HG03571 (cell line): ENCODE results near the gene AAK1.
"Not testable (repeated sequence)": the region's sequence is repeated elsewhere in the genome, so short reads cannot be mapped to it uniquely, and the experiment has no call there.

ENCODE experiments used
- ATAC-seq: cut with Tn5 transposase; IDR thresholded peaks from one replicate; pipeline ENCODE4 v1.9.1; 2021; ENCODE audit not compliant: unreplicated experiment

The AAK1 gene

DNA sequence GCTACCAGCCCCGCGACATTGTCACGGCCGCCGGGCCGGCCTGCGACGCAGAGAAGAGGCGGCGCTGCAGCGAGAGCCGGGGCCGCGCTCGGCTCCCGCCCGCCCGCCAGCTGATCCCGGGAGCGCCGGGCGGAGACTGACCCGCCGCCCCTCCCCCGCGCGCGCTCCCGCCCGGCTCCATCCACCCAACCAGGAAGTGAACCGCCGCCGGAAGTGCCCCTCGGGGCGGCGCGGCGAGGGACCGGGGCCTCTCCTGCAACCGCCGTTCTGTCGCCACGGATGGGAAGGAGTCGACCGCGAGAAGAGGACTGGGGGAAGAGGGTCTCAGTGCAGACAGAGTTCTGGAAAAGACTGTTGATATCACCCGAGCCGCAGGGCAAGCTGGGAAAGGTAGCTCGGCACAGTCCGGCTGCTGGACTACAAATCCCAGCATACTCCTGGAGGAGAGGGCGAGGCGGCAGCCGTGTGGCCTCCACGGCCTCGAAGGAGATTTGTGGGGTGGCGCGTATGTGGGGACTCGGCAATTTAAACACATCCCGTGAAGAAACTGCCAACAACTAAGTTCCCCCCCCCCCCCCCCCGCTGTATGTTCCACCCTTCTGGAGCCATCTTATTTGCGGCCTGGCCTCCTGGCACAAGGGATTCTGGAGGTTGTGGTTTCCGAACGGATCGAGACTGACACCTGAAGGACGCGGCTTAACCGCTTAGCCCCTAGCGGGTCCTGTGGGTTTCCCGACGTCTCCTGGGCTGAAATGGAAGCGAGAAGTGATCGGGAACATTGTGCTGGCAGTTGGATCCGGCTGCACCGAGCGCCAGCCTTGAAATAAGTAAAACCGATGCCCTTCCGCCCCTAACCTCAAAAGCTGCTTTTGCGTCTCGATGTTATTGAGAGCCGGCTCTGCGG is at the start of gene AAK1:
Gene AAK1 (minus strand): TSS at position 138 of the 904 bp plus-strand sequence. CDS start 699 bp downstream, outside the sequence.
- ATAC-seq = peak; percentile 24

DNA sequence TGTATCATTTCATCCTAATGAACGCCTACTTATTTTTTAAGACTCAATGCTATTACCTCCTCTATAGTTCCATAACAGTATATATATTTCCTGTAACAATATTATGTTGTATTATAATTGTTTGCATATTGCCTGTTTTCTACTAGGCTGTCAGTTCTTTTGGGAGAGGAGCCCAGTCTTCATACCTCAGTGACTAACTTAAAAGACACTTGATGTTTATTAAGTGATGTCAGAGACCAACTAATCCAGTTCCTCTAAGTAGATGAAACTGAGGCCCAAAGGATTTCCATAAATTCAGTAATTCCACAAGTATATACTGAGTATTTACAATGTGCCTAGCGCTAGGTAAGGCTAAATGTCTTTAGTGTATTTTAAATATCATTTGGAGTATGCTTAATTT is 48.9 kb upstream of the AAK1 start:
- no peak for ATAC-seq

DNA sequence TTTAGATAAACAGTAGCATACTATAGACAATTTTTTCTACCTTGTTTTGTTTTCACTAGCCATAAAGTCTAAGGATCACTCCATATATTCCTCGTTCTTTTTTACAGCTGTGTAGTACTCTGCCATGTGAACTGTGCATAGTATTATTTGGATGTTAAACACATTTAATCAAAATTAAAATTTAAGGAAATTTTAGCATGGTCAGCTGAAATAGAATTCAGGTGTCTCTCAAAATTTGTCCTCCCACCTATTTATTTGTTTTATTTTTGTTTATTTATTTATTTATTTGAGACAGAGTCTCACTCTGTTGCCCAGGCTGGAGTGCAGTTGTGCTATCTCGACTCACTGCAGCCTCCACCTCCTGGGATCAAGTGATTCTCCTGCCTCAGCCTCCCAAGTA is 46.4 kb upstream of the AAK1 start:
- no peak for ATAC-seq

DNA sequence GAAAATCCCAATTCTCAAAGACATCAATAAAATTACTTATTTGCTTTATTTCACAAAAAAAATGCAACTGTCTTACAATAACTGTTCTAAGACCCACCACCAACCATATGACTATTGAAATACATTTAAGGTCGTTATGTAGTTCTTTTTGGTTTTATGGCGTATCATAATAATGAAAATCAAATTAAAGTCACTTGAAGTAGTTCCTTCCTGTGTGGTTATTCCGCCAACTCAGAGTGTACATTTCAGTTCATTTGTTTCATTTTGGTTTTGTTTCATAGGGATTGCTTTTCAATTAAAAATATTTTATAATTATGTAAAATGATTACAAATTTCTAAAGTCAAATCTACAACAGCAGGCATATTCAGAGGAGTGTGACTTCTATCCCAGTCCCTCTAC is 45.9 kb upstream of the AAK1 start:
- no peak for ATAC-seq

DNA sequence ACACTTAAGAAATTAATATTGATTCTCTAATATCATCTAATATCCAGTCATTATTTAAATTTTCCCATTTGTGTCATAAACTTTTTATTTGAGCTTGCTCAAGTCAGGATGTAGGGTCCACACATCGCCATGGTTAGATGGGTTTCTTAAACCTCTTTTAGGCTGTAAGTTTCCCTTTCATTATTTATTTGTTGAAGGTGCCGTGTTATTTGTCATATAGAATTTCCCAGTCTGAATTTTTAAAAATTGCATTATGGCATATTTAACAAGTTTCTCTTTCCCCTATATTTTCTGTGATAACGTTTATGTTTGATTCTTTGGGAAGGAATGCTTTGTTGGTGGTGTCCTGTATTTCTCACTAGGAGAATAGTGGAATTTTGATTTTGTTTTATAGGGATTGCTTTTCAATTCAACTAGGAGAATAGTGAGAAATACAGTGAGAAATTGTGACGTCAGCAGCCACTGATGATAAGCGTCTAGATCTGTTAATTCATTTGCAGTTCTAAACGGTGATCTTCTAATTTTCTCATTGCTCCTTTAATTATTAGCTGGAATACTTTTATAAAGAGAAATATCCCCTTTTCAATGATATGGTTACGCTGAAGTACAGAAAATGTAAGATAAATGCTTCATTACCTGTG is 44.6 kb upstream of the AAK1 start:
- no peak for ATAC-seq

DNA sequence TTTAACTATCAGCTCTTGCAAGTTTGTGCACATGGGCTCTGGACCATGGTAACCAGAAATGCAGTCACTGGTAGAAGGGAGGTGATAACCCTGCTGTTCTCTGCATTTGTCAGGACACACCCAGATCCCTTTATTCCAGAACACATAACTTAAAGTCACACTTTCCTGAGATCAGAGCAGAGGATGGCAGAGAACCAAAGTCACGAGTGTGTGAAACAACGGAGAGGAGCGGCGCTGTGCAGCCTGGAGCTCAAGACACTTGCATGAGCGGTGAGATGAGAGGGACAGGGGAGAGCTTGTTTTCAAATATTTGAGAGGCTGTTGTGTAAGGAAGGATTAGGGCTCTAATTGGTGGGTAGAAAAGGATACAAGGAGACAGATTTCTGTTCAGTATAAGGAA is 43.3 kb upstream of the AAK1 start:
- ATAC-seq = no peak

DNA sequence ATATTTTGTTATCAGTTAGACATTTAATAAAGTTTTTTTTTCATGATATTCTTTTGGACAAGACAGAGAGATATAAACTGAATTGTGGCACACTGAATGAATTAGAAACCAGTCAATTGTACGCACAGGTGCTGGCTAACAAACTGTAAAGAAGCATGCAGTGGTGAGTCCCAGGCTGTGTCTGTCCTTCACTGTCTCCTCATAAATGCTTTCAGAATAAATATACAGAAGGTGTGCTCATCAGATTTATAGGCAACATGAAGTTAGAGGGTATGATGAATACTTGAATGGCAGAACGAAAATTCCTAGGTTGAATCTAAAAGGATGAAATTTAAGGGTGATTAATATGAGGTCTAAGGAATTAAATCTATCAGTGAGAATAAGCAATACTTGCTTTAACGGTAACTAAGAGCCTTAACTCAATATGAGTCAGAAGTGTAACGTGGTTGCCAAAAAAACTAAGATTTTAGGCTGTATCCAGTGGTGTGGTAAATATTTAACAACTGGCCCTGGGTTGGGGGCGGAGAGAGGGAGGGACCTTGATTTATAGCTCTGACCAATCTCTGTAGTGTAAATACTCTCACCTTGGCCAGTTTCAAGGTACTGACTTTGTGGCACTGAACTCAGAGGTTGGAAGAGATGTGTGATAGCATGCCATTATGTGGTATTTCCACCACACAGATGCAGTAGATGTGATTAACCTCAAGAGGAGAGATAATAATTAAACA is 41.9 kb upstream of the AAK1 start:
- ATAC-seq = peak; percentile 82

DNA sequence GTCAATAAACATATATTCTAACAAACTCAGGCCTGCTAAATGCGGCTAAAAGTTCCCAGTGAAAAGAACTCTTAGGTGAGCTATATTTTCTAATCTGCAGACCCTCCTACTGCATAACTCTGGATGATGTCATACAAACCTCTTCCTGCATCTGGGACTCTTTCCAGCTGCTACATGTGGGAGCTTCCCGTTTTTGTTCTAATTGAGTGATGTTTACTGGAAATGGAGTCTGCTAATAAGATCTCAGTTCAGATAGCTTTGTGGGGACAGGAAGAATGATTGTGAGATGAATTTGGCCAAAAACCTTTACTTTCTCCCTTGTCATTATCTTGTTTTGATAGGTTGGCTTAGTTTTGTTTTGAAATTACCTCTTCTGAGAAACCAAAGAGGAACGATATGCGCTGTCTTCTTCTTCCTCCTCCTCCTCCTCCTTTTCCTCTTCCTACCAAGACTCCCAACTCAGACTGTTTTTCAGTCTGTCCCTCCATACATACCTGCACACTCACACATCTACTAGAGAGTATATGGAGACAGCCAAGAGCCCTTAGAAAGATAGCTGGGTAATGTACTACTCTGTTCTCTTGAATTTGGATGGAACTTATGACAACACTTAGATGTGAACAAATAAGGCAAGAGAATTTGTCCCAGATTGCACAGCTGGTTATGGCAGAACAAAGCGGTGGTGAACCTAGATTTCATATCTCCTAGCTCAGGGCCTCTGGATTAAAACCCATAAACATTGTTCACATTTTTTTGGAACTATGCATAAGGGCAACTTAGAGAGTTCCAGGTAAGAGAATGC is 39.8 kb upstream of the AAK1 start:
- no peak for ATAC-seq

DNA sequence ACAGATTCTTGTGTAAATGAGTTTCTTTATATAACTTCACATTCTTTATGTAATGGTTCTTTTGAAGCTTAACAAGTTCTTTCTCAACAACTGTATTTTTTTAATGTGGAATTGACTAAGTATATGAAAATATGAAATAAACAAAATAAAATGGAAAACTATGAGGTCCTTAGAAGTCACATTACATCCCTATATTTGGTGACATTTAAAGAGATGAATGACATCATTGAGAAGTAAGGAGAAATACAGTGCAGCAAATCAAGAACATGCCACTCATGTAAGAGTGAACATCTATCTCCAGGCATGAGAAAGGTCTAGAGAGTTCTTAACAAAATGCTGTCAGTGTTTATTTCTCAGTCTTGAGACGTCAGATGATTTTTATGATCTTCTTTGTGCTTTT is 39.0 kb upstream of the AAK1 start:
- ATAC-seq = no peak

DNA sequence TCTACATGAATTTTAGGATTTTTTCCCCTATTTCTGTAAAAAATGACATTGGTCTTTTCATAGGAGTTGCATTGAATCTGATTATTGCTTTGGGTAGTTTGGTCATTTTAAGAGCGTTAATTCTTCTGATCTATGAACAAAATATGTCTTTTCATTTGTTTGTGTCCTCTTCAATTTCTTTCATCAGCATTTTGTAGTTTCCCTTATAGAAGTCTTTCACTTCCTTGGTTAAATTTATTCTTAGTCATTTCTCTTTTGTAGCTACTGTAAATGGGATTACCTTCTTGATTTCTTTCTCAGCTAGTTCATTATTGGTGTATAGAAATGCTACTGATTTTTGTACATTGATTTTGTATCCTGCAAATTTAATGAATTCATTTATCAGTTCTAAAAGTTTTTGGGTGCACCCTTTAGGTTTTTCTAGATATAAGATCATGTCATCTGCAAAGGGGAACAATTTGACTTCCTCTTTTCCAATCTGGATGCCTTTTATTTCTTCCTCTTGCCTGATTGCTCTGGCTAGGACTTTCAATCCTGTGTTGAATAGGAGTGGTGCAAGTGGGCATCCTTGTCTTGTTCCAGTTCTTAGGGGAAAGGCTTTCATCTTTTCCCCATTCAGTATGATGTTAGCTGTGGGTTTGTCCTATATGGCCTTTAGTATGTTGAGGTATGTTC is 36.6 kb upstream of the AAK1 start:
- no peak for ATAC-seq

DNA sequence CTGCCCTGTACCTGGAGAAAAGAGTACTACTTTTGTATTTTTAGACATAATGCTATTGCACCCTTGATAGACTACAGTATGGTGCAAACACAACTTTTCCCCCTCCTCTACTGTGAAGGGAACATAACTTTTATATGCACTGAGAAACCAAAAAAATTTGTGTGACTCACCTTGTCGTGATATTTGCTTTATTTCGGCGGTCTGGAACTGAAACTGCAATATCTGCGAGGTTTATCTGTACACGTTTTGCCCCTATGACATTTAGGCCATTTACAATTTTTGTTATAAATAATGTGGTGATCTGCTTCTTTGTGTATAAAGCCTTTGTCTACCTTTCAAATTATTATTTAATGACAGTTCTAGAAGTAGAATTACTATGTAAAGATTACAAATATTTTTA is 34.4 kb upstream of the AAK1 start:
- no peak for ATAC-seq

DNA sequence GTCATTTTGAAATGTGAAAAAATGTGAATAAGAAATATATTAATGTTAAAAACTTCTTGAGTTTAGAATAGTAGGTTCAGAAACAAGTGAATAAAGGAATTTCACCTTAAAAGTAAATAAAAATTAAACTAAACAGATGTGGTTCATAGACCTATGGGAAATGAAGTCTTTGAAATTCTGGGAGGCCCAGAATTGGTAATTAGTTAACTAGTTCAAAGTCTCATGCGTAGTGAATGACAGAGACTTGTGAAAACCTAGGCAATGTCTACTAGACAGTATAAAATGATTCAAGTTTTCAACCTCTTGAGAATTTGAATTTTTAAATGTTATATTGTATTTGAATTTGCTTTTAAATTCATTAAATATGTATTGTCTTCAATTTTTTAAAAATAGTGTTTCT is 32.6 kb upstream of the AAK1 start:
- no peak for ATAC-seq

DNA sequence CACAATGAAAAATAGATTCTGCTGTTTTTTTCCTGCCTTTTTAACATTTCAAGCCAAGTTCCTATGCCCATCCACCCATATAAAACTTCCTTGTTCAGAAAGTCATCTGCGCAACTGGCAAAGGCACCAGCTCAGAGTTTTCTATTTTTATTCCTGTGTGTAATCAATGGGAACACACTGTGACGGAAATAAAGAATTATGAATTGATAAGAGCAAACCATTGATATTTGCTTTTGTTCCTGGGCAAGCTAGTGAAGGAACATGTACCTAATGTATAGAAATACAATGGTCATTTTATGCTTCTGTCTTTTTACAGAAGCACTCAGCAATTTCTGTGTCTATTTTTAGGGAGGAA is 30.8 kb upstream of the AAK1 start:
- ATAC-seq = no peak

DNA sequence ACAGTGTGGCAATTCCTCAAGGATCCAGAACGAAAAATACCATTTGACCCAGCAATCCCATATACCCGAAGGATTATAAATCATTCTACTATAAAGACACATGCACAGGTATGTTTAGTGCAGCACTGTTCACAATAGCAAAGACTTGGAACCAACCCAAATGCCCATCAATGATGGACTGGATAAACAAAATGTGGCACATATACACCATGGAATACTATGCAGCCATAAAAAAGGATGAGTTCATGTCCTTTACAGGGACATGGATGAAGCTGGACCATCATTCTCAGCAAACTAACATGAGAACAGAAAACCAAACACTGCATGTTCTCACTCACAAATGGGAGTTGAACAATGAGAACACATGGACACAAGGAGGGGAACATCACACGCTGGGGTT is 29.6 kb upstream of the AAK1 start:
- ATAC-seq = not testable (repeated sequence)

DNA sequence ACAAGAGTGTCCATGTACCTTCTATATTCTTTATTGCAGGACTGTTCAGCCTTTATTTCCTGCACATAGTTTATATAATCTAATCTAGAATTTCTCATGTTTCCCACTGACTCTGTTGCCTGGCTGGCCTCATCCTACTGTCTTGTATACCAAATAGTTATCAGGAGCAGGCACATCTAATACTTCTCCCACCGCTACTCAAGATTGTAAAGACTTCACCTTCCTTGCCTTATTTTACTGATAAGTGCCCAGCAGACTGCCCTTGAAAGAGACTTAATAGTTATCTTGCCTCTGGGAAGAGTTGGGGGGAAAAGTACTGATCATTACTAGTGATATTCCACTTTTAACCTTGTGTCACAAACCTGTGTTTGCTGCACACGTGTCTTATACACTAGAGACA is 26.1 kb upstream of the AAK1 start:
- ATAC-seq = no peak

DNA sequence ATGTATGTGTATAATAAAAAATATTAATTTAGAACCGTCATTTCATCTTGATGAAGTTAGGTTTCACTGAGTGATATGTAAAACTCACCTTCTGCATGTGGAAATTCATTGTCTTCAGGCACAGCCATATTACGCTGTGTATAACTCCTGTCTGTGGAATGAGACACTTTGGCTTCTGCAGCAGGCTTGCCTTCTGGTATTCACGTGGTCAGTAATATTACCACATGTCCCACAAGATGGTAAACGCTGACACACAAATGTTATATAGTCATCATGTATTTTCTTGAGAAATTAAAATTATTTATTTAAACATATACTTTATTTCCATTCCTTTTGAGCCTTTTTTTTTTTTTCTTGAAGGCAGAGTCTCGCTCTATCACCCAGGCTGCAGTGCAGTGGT is 25.1 kb upstream of the AAK1 start:
- no peak for ATAC-seq

DNA sequence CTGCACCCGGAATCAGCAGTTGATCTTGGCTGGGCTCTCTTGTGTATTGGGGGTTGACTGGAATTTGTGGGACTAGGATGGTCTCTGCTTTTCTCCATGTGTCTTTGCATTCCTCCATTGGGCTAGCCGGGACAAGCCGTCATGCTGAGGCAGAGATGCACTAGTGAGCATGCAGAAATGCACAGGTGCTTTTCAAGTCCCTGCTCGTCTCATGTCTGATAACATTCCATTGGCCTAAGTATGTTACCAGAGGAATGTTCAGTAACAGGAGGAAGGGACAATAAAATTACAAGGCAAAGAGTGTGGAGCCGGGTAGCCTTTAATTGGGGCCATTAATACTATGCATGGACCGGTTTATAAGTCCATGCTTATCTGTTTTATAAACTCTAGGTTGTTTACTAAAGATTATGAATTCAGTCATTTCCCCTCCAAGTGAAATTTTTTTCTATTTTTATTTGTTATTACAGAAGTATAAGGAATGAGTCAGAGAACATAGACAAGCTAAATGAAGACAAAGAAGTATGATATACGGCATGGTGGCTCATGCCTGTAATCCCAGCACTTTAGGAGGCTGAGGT is 24.4 kb upstream of the AAK1 start:
- no peak for ATAC-seq

DNA sequence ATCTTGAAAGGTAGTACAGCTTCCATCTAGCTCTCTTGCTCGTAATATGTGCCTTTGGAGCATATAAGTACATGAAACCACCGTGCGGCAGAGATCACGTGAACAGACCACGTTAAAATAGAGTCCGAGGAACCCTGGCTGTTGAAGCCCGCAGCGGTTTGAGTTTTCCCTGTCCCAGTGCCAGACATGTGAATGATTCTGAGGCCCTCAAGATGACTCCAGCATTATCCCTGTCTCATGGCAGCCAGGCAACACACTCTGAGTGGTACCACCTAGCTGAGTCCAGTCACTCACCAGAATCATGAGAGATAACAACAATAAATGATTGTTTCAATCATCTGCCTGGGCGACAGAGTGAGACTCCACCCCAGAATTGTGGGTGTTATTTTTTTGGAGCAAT is 21.6 kb upstream of the AAK1 start:
- ATAC-seq = no peak

DNA sequence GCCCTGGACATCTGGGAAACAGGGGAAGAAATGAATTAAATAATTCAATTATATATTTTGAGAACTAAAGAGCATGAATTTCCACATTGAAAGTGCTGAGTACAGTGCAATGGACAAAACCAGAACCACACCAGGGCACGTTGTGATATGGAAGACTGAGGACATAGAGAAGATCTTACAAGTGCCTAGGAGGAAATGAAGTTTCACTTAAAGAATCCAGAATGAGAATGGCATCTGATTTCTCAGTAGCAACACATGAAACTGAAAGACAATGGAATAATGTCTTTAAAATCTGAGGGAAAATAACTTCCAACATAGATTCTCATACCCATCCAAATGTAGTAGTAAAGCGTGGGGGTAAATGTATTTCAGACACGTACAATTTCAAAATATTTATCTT is 20.3 kb upstream of the AAK1 start:
- ATAC-seq = no peak

DNA sequence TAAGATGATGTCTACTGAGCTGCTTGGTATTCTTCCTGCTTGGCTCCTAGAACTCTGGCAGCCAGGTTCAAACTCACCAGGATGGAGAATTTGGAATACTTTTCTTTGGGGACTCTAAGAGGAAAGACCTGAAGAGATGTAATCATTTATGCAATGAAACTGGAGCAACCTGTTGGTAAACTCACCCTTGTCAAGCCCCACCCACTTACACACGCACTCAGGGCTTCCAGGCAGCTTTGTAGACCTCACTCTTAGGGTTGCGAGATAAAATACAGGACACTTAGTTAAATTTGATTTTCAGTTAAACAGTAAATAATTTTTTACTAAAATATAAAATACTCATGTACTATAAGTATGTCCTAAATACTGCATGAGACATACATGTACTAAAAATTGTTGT is 19.0 kb upstream of the AAK1 start:
- not testable (repeated sequence) for ATAC-seq
